Colonic mucosa (tissue), 4 donors: ENCODE results near the gene NOXA1. TPM values are rescaled to one million over a fixed set of nuclear protein-coding genes. Genes with fewer than 3 reads are reported as not detected.
A peak's percentile ranks its signal among the peaks of the same experiment; 100 is the strongest.

Experiments used
- DNase-seq: peaks from one replicate; pipeline ENCODE4 v3.0.0-alpha.2; 2020
- H3K27ac ChIP-seq: fragments of 200-600 bp; one replicate; pipeline ENCODE4 v1.8.0; 2021
- H3K27me3 ChIP-seq: fragments of 200-600 bp; one replicate; pipeline ENCODE4 v1.8.0; 2021
- H3K36me3 ChIP-seq: fragments of 200-600 bp; one replicate; pipeline ENCODE4 v1.8.0; 2021
- H3K4me1 ChIP-seq: fragments of 200-600 bp; one replicate; pipeline ENCODE4 v1.8.0; 2021; ENCODE audit warnings: mild to moderate bottlenecking
- H3K4me3 ChIP-seq: fragments of 200-600 bp; one replicate; pipeline ENCODE4 v1.8.0; 2021
- H3K9ac ChIP-seq, 2 donors: one replicate each; pipeline ENCODE4 v1.7.0; 2013; ENCODE audit warnings: control low read depth in 2 of 2, low read depth in 2 of 2, low read length in 2 of 2
- H3K9me3 ChIP-seq: fragments of 200-600 bp; one replicate; pipeline ENCODE4 v1.8.0; 2021
- CTCF ChIP-seq: fragments of 200-600 bp; IDR thresholded peaks from one replicate; pipeline ENCODE4 v1.8.0; 2022; ENCODE audit warnings: antibody characterized with exemption, mild to moderate bottlenecking
- intact Hi-C: fragments of 100-400 bp; cut with DNase I; formaldehyde crosslinking; loops from one replicate; pipeline ENCODE4 v1.14.1; 2022
- total RNA-seq, 2 donors: library from RNA; stranded (reverse); fragmentation: NEBNext Ultra II Directional in 1 of 2; extraction: Animal tissue kit (Norgen Biotek cat#: 25700) in 1 of 2; gene quantifications; one replicate each; pipeline ENCODE4 v1.2.1, GENCODE V29; 2021
- donor health status: healthy.
- donor health status: DM: no; HTN: no; CAD: no.
- donor health status: DM: no; HTN: no; CAD: no.

NOXA1 gene
- total RNA-seq, 2 donors from 2014 or later, result 27.5 to 29.3 TPM

GRCh38 chr9:137434498-137435380 lies 11.5 kb downstream of the NOXA1 start:
- Histone ChIP-seq H3K4me3 (no peak overlapping the region), H3K36me3 (no peaks in the 10 kb centered on the region), H3K27me3 (no peaks in the 10 kb centered on the region), H3K9ac (no peak overlapping the region), H3K9me3 (no peaks in the 10 kb centered on the region), H3K27ac (no peak overlapping the region), H3K4me1 (peaks cover 16% of the 10 kb centered on the region)
- intact Hi-C loops, result no loop called here
- DNase-seq, result no peak
- no peak for TF ChIP-seq CTCF

GRCh38 chr9:137435381-137435891 lies 12.2 kb downstream of the NOXA1 start:
- DNase-seq, result no peak
- intact Hi-C loops, result no loop called here
- H3K4me3 ChIP-seq, result no peak overlapping the region
- TF ChIP-seq CTCF, result no peak
- no peaks in the 10 kb centered on the region for H3K9me3 ChIP-seq
- H3K4me1 ChIP-seq, result peaks cover 16% of the 10 kb centered on the region
- H3K27me3 ChIP-seq, result no peaks in the 10 kb centered on the region
- H3K27ac ChIP-seq, result peak overlapping the region; percentile 44
- H3K36me3 ChIP-seq, result no peaks in the 10 kb centered on the region
- peak overlapping the region; percentile 60 to 63 for H3K9ac ChIP-seq

- Histone ChIP-seq H3K36me3 (no peaks in the 10 kb centered on the region), H3K9me3 (no peaks in the 10 kb centered on the region), H3K4me1 (peaks cover 16% of the 10 kb centered on the region), H3K9ac (peak overlapping the region; percentile 60 to 63), H3K27ac (peak overlapping the region; percentile 44), H3K4me3 (peak overlapping the region; percentile 22), H3K27me3 (no peaks in the 10 kb centered on the region)
- intact Hi-C loops, result no loop called here
- TF ChIP-seq CTCF, result no peak
- peak; percentile 87 for DNase-seq
Observed at GRCh38 chr9:137435980-137436760, 13.0 kb downstream of the NOXA1 start.

GRCh38 chr9:137436761-137437600 lies 13.8 kb downstream of the NOXA1 start:
- Histone ChIP-seq H3K36me3 (no peaks in the 10 kb centered on the region), H3K9ac (peak overlapping the region; percentile 60 to 63), H3K9me3 (no peaks in the 10 kb centered on the region), H3K27ac (peak overlapping the region; percentile 44), H3K4me1 (peaks cover 16% of the 10 kb centered on the region), H3K27me3 (no peaks in the 10 kb centered on the region), H3K4me3 (peak overlapping the region; percentile 22)
- no peak for TF ChIP-seq CTCF
- DNase-seq, result peak; percentile 68
- intact Hi-C loops, result no loop called here
